D721Med (cell line): ENCODE results near the gene EIF2B4.

Experiments
- DNase-seq: peaks from one replicate; pipeline ENCODE4 v3.0.0; 2011; ENCODE audit warnings: low spot score; ENCODE audit not compliant: insufficient read length
- FAIRE-seq: peaks from 2 replicates; lab custom pipeline; 2011; peaks lifted over from hg19 to GRCh38; lab: Jason Lieb, UNC
- TF ChIP-seq, protein P1 (sequence below): IDR thresholded peaks from 2 replicates; pipeline ENCODE4 v1.5.1; 2012; ENCODE audit warnings: mild to moderate bottlenecking, control low read depth; ENCODE audit not compliant: insufficient read depth; ENCODE audit errors: missing control alignments

Gene EIF2B4

DNA sequence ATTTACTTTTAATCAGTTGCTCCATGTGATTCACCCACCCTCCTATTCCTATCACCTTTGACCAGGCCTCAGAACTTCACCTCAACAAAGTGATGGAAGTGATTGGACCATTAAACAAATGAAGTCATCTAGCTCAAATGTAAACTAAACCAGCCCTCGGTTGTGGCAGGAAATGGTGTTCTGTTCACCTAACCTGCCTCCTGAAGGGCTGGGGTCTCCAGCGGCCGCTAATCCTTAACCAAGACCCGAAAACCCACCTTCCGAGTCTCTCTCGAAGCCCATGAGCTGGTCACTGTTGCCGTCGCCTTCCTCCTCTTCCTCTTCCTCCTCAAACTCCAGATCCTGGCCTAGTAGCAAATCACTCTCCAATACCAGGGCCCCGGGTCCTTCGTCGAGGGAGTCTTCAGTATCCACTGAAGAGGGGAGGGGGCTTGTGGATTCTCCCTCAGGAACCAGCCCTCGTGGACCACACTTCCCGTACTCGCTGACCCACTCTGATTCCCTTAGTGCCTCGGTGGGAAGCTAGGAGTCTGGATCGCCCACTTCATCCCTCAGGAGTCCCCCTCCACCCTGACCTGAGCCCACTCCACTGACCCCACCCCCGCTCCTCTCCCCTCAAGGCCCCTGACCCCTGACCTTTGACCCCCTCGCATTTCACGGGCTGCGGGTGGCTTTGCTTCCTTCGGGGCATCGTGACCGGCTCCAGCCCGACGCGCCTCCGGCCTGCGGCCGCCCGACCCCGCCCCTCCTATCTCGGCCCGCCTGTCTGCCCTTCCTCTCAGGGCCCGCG is 9.9 kb upstream of the EIF2B4 start:
- TF ChIP-seq, protein P1, sequence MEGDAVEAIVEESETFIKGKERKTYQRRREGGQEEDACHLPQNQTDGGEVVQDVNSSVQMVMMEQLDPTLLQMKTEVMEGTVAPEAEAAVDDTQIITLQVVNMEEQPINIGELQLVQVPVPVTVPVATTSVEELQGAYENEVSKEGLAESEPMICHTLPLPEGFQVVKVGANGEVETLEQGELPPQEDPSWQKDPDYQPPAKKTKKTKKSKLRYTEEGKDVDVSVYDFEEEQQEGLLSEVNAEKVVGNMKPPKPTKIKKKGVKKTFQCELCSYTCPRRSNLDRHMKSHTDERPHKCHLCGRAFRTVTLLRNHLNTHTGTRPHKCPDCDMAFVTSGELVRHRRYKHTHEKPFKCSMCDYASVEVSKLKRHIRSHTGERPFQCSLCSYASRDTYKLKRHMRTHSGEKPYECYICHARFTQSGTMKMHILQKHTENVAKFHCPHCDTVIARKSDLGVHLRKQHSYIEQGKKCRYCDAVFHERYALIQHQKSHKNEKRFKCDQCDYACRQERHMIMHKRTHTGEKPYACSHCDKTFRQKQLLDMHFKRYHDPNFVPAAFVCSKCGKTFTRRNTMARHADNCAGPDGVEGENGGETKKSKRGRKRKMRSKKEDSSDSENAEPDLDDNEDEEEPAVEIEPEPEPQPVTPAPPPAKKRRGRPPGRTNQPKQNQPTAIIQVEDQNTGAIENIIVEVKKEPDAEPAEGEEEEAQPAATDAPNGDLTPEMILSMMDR, result no peak
- DNase-seq (no peak), FAIRE-seq (no peak)

DNA sequence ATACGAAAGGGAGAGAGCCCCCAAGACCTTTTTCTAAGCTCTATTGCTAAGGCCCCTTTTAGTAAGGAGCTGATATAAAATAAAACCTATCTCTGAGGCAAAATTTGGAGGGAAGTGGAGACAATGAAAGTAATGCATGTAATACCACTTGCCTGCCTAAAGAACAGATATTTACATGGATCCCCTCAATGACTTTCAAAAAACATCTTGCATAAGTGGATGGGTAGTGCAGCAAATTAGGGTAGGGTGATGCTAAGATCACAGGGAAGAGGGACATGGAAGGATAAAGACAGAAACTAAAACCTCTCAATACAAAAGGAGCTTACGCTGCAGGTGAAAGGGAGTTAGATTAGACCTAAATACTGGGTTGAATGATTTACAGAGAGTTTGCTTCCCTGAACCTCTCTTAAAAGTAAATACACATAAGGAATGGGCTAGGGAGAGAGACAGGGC is 9.3 kb upstream of the EIF2B4 start:
- TF ChIP-seq, protein P1, result no peak
- DNase-seq, result no peak
- FAIRE-seq, result no peak

DNA sequence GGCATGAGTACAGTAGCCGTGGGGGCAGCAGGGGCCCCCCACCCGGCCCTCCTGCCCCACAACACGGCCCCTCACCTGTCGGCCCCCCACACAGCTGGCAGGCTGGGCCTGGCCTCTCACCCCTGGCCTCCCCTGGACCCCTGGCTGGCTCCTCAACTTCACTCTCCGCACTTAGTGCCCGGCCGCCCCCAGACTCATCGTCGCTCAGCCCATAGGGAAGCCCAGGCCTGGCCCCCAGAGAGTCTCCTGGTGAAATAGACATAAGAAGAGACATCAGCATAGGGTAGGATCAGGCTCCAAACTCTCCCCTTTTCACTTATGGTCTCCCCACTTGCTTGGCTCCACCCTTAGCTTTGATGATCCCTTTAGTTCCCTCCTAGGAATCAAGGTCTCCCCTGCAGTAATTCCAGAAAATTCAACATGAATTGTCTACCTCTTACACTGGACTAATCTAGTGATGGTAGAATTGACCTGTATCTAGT is 8.7 kb upstream of the EIF2B4 start:
- FAIRE-seq, result no peak
- no peak for DNase-seq
- TF ChIP-seq, protein P1, result no peak

DNA sequence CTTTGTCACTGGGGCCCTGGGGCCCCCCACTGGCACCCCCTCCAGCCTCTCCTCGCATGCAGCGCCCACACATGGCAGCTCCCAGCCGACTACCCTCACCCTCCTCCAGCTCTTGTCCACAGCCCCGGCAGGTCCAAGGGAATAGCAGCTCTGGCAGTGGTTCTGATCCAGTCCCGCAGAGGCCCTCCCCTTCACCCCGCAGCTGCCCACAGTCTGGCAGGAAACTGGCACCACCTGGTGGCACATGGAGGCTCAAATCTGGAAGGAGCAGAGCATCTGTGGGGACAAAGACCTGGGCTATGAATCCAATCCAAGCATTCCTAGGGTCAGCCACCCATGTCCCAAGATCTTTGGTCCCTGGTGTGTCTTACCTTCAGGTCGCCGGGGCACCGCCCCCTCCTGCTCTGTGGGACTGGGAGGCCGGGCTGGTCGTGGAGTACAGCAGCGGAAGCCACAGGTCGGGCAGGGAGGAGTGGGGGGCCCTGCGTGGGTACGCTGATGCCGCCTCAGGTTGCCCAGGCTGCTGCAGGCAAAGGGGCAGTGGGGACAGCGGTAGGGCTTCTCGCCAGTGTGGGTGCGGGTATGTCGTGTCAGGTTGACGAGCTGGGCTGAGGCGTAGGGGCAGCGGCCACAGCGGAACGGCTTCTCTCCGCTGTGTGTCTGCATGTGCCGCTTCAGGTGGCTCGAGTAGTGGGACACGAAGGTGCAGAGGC is 8.1 kb upstream of the EIF2B4 start:
- TF ChIP-seq, protein P1, result peak; percentile 35
- DNase-seq, result no peak
- FAIRE-seq, result no peak

DNA sequence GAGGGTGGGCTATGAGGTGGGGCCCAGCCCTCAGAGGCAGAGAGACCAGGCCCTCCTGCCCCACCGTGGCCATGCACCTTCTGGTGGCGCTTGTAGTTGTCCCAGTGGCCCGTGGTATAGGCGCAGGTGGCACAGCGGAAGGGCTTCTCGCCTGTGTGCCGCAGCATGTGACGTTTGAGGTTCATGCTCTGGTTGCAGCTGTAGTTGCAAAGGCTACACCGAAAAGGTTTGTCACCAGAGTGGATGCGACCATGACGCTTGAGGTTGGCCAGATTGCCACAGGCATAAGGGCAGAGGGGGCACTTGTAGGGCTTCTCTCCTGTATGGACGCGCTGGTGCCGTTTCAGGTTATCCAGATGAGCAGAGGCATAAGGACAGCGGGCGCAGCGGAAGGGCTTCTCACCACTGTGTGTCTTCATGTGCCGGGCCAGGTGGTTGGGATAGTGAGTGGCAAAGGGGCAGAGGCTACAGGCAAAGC is 7.5 kb upstream of the EIF2B4 start:
- DNase-seq (no peak), FAIRE-seq (no peak)
- TF ChIP-seq, protein P1, result no peak

DNA sequence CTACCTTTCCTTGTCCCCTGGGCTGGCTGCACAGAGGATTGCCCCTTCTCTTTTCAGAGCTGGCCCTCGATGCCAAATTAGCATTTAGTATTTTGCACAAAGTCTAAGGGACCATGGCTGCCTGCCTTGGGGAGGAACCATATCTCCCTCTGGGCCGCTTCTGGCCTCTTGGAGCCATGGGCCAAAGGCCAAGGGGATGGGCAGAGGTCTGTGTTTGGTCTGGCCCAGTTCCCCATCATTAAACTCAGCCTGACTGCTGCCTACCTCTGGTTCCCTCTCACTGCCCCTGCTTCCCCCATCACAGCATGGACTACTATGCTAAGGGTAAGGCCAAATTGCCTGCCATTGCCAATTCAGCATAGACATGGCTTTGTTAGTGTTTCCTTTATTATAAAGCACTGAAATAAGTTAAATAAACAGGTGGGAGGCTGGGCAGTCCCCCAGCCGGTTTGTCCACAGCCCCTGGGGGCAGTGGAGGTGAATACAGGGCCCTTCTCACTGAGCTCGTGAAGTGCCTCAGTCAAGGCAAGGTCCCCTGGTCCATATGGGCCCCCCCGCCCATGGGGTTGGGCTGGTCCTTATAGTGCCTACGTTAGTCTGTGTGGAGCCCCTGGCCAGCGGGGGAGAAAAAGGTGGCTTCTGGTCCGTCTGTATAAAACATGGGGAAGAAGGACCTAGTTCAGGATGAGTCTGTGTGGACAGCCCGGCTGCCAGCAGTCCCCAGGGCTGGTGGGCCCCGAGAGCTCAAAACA is 6.9 kb upstream of the EIF2B4 start:
- TF ChIP-seq, protein P1, result no peak
- FAIRE-seq (no peak), DNase-seq (no peak)
